Mesodermal cell (in vitro differentiated cells): Measurements from ENCODE around the gene CTSZ.
"Not testable (repeated sequence)": the region's sequence is repeated elsewhere in the genome, so short reads cannot be mapped to it uniquely, and the experiment has no call there.

ENCODE experiments used
- H3K27ac ChIP-seq: 2 replicates; pipeline ENCODE4 v1.7.0; 2013; ENCODE audit warnings: mild to moderate bottlenecking, low read depth, low read length, moderate library complexity; ENCODE audit not compliant: severe bottlenecking
- H3K36me3 ChIP-seq: 2 replicates; pipeline ENCODE4 v1.7.1; 2013; ENCODE audit warnings: mild to moderate bottlenecking, low read length, moderate library complexity; ENCODE audit not compliant: control insufficient read depth, insufficient read depth
- H3K4me1 ChIP-seq: one replicate; pipeline ENCODE4 v1.7.1; 2013; ENCODE audit warnings: mild to moderate bottlenecking, low read length; ENCODE audit not compliant: insufficient read depth, control insufficient read depth, poor library complexity, severe bottlenecking
- H3K4me3 ChIP-seq: 2 replicates; pipeline ENCODE4 v1.7.0; 2013; ENCODE audit warnings: low read length, control low read depth, mild to moderate bottlenecking; ENCODE audit not compliant: insufficient read depth, poor library complexity, severe bottlenecking; ENCODE audit errors: extremely low read depth
- H3K9me3 ChIP-seq: 2 replicates; pipeline ENCODE4 v1.7.1; 2013; ENCODE audit warnings: mild to moderate bottlenecking, low read length, moderate library complexity; ENCODE audit not compliant: control insufficient read depth
- WGBS, 2 experiments: methylation state at CpG; one replicate each; pipeline ENCODE4 v1.1.5; 2013; ENCODE audit warnings: missing lambda C conversion rate in 2 of 2; ENCODE audit not compliant: insufficient coverage in 2 of 2; 5-methylcytosine and 5-hydroxymethylcytosine counted together

The CTSZ gene

DNA sequence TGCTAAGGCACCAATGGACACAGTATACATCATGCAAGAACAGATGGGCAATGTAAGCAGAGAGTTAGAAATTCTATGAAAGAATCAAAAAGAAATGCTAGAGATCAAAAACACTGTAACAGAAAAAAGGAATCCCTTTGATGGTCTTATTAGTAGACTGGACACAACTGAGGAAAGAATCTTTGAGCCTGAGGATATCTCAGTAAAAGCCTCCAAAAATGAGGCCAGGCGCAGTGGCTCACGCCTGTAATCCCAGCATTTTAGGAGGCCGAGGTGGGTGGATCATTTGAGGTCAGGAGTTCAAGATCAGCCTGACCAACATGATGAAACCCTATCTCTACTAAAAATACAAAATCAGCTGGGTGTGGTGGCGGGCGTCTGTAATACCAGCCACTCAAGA, 43.1 kb downstream of the CTSZ start:
- not testable (repeated sequence) for H3K4me1 ChIP-seq, H3K36me3 ChIP-seq, H3K9me3 ChIP-seq, H3K27ac ChIP-seq, H3K4me3 ChIP-seq
- 98 to 100% methylated on average over 1 to 5 of the region's 5 CpGs for WGBS, 2 experiments

DNA sequence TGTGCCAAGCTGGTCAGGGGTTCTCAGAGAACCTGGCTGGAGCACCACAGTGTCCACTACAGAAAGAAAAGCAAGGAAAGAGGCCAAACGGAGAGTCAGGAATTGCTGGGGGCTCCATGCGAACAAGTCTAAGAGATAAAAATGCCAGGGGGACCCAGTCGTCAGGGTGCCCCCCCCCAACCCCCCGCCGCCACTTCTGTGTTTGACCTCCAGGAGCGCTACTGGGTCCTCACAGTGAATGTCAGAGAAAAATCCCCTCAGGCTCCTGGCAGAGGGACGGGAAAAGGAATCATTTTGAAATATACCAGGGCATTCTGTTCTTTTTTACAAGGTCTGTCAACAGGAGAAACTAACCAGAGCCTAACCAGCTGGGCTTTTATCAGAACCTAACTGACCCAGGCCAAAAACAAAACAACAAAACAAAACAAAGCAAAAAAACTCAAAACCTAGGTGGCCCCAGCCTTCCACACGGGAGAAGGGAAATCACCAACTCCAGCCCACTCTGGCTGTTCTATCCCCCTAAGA, 43.9 kb downstream of the CTSZ start:
- peaks cover 3% of the 10 kb centered on the region for H3K9me3 ChIP-seq
- no peaks in the 10 kb centered on the region for H3K4me1 ChIP-seq
- peak overlapping the region; percentile 29 for H3K27ac ChIP-seq
- no peak overlapping the region for H3K4me3 ChIP-seq
- 77 to 79% methylated on average over 3 of the region's 8 CpGs for WGBS, 2 experiments
- H3K36me3 ChIP-seq = no peaks in the 10 kb centered on the region

DNA sequence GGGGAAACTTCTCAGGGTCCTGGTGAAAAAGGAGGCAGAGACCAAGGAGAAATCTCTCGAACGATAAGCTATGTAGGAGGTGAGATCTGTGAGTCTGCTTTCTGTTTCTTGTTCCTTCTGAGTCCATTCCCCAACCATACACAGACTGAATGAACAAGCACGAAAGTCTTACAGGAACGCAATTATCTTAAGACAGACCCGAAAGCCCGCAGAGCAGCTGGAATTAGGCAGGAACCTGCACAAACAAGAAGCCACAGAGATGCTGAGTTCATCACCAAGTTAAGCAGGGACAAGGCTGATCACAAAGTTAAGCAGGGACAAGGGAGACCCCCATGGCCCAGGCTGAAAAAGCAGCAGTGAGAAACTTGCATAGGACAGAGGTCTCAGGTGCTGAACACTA, 47.4 kb downstream of the CTSZ start:
- peaks cover 3% of the 10 kb centered on the region for H3K9me3 ChIP-seq
- WGBS, 2 experiments = 90 to 93% methylated on average over 3 to 4 of the region's 6 CpGs
- H3K4me3 ChIP-seq = no peak overlapping the region
- no peak overlapping the region for H3K27ac ChIP-seq
- no peaks in the 10 kb centered on the region for H3K36me3 ChIP-seq
- no peaks in the 10 kb centered on the region for H3K4me1 ChIP-seq

DNA sequence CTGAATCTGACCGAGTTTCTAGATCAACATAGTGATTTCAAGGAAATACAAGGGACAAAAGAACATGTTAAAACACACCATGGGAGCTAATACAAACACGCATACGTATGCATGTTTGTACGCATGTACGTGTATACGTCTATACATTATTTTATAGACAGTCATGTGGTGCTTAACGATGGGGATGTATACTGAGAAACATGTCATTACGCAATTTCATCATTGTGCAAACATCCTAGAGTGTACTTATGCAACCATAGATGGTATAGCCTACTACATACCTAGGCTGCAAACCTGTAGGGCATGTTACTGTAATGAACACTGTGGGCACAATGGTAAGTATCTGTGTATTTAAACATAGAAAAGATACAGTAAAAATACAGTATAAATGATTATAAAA, 51.0 kb downstream of the CTSZ start:
- H3K9me3 ChIP-seq = no peaks in the 10 kb centered on the region
- H3K4me3 ChIP-seq = no peak overlapping the region
- H3K36me3 ChIP-seq = no peaks in the 10 kb centered on the region
- H3K27ac ChIP-seq = no peak overlapping the region
- no peaks in the 10 kb centered on the region for H3K4me1 ChIP-seq
- whole genome bisulfite sequencing, 2 experiments = 88 to 96% methylated on average over 1 to 7 of the region's 8 CpGs

- H3K36me3 ChIP-seq = no peaks in the 10 kb centered on the region
- no peak overlapping the region for H3K4me3 ChIP-seq
- H3K9me3 ChIP-seq = no peaks in the 10 kb centered on the region
- H3K4me1 ChIP-seq = no peaks in the 10 kb centered on the region
- no peak overlapping the region for H3K27ac ChIP-seq
Measured at GRCh38 chr20:58953050-58953449, 54.0 kb downstream of the CTSZ start.

DNA sequence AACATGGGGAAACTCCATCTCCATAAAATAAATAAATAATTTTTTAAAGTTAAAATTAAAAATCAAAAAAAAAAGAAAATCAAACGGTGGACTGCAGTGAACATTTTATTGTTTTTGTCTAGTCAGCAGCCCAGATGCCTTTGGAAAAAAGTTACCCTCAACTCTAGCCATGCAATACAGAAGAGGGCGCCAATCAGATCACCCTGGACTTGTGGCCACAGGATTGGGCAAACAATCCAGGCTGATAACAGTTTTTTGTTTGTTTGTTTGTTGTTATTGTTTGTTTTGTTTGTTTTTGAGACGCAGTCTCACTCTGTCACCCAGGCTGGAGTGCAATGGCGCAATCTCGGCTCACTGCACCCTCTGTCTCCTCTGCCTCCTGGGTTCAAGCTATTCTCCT, 56.5 kb downstream of the CTSZ start:
- Histone ChIP-seq H3K9me3 (no peaks in the 10 kb centered on the region), H3K4me3 (no peak overlapping the region), H3K4me1 (no peaks in the 10 kb centered on the region), H3K36me3 (no peaks in the 10 kb centered on the region), H3K27ac (no peak overlapping the region)
- WGBS, 2 experiments = 93% methylated on average over 3 of the region's 5 CpGs; no CpG with 5 or more reads in 1 of the 2 experiments

GRCh38 chr20:58947797-58948388, 59.2 kb downstream of the CTSZ start:
- not testable (repeated sequence) for H3K36me3 ChIP-seq

DNA sequence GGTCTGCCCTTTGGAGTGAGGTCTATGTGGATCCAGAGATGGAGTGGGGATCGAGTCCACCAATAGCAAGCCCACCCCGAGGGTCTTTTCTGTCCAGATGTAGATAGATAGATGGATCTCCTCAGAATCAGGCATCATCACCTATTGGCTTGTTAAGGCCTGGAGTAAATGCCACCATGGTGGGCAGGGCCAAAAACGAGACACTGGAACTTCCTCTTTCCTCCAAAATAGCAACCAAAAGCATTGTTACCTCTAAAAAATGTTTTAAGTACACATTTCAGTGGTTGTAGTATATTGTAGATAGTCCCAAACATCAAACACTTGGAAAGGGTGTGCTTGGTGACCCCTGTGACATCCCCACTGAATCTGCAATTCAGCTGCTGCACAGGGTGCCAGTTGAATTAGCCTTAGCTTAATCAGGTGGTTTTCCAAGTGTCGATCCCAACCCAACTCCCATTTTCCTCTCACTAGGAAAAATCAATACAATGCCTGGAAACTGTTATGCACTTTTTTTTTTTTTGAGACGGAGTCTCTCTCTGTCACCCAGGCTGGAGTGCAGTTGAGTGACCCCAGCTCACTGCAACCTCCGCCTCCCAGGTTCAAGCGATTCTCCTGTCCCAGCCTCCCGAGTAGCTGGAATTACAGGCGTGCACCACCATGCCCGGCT, 61.0 kb downstream of the CTSZ start:
- Histone ChIP-seq H3K4me1 (no peaks in the 10 kb centered on the region), H3K36me3 (no peaks in the 10 kb centered on the region), H3K27ac (no peak overlapping the region), H3K4me3 (no peak overlapping the region), H3K9me3 (no peaks in the 10 kb centered on the region)
- WGBS, 2 experiments = 85 to 87% methylated on average over 7 to 9 of the region's 10 CpGs

More at GRCh38 chr20:58947797-58948388, 59.2 kb downstream of the CTSZ start:
- WGBS, 2 experiments = 88 to 97% methylated on average over 4 of the region's 7 CpGs
- not testable (repeated sequence) for H3K4me3 ChIP-seq, H3K27ac ChIP-seq, H3K4me1 ChIP-seq, H3K9me3 ChIP-seq
